HL-60/S4 treated with retinoic acid at 250 ng/mL for 4 days and 3 days (cell line): ENCODE data around the gene SPEM3.

ENCODE experiments used
- in situ Hi-C: fragments of 300-500 bp; cut with MboI; formaldehyde crosslinking; loops from 2 replicates; pipeline ENCODE4 v1.7.0; 2022; ENCODE audit warnings: low sequenced_read_pairs

SPEM3 gene

DNA sequence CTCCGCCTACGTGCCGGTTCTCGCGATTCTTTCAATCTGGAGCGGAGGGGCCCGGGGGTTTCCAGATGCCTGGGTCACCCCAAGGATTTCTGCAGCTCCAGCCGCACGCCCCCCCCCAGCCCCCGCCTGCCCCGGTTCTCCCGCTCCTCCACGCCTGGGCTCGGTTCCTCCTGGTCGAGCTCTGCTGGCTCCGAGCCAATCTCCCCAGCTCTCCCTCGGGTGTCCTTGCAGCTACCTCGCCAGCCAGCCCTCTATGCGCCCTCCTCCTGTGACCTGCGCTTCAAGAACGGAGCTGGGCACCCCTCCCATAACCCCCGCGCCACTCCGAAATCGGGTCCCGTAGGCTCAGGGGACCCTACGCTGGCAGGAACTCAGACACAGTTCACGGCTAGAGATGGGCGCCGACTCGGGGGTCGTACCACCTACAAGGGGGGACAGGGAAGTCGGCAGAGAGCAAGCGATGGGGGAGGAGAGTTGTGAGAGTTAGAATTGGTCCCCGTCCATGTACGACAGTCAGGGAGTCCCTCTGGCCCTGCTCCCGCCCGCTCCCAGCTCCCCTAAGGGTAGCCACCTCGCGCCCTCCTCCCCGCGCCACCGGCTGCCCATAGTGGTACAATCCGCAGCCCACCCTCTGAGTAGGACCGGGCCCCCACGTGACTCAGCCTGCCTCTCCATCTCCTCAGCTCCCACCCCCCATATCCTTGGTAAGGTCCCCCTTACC lies 11.6 kb downstream of the SPEM3 start:
- in situ Hi-C loops, result no loop called here

DNA sequence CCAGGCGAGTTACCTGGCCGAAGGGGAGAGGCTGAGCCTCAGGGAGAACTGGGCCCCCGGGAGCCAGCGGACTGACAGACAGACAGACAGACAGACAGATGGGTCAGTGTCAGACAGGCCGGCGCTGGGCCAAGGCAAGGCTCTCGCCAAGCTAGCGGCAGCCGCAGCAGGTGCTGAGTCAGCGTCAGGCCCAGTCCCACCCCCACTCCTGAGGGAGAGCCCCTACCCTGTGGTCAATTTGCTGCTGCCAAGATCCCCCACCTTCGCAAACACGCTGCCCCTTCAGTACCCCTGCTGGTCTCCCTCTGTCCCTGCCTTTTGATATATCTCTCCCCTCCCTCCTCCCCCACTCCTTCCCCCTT lies 12.2 kb downstream of the SPEM3 start:
- in situ Hi-C loops, result no loop called here

DNA sequence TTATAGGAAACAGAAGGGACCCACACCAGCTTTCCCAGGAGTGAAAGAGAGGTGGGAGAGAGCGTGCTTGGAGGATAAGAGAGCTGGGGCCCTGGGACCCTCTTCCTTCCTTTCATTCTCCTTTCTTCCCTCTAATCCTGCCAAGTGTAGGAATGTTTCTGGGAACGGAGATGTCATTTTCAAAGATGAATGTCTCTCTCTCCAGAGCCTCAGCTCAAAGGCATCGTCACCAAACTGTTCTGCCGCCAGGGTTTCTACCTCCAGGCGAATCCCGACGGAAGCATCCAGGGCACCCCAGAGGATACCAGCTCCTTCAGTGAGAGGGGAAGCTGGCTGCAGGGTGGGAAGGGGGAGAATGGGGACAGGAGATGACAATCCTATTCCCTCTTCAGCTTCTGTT lies 12.6 kb downstream of the SPEM3 start:
- in situ Hi-C loops, result no loop called here

DNA sequence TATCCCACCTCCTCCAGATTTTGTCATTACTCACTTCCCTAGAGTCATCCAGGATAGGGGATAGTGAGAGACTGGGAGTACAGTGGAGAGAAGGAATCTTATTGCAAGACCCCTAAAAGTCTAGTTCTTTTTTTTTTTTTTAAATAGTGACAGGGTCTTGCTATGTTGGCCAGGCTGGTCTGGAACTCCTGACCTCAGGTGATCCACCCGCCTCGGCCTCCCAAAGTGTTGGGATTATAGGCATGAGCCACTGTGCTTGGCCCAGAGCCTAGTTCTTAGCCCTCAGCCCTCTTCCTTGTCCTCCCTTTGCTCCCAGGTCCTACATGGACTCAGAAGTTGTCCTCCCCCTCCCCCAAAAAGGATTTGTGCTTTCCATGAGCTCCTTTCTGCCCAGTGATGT lies 13.5 kb downstream of the SPEM3 start:
- in situ Hi-C loops, result no loop called here

DNA sequence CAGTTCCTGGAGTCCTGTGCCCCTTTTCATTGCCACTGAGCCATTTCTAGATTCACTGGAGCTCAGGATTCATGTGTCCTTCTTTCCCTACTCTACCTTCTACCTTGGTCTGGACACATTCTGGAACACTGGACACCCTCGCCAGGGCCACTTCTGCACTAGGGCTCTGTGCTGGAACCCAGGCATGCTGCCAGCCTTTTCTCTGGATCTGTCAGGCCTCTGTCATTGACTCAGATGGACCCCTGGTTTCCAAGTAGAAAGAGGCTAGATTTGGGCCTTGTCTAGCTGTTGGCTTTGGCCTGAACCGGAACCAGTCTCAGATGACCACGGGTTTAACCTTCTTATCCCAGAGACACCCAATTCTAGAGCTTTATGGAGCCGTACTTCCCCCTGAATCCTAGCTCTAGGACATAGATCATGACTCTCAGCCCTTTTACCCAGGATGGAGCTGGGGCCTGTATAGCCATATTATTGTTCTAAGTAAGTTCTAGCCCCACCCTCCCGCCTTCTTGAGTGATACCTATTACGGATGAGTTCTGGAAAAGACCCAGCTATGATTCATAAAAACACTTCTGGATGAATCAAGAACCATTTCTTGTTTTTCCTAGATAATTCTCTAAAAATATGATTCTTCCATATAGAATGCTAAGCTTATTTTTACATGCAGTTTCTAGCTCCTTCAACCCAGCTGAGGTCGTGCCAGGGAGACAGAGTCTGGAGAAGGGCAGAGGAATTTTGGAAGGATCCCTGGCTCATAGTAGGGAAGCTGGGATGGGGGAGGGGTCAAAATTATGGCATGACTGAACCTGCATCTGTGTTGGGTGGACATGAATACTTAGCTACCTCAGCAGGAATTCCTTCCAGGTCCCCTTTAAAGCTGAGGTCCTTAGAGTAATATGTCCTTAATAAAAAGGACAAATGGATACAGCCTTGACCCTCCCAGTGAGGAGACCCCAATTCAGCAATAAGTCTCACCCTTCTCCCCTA lies 15.1 kb downstream of the SPEM3 start:
- in situ Hi-C loops, result no loop called here

DNA sequence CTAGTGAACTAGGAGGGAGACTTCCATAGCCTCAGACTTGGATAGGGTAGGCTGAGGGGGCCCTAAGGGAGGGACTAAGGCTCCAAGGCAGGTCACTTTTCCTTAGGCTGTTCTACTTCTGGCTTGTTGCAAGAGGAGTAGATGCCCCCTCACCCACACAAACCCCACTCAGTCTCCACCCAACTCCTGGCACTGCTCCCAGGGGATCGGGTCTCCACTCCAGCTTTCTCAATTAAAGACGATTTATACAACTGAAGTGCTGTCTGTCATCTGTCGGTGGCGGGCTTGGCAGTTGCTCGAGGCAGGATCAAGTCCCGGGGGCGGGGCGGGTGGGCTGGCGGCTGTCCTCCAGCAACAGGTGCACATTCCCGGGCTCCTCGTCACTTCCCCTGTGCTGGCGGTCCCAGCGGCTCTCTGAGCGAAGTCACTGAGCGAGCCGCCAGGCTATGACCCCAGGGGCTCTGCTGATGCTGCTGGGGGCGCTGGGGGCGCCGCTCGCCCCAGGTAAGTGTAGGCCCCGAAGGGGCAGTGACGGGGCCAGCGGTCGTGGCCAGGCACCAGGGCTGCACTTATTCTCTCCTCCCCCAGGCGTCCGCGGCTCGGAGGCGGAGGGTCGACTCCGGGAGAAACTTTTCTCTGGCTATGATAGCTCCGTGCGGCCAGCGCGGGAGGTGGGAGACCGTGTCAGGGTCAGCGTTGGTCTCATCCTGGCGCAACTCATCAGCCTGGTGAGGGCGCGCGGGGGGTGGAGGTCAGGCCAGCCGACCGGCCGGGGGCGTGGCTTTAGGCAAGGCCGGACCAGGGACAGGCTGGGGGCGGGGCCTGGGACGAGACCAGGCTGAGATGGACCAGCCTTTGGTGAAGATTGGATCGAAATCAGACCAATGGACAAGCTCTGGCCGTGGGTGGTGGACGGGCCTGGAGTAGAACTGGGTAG lies 16.3 kb downstream of the SPEM3 start, which contains the start of gene CHRNB1:
Gene CHRNB1, plus strand, starts transcription at position 380 of the 937 bp plus-strand sequence. Its CDS starts 67 bp downstream, at position 447.
- in situ Hi-C loops, result no loop called here

DNA sequence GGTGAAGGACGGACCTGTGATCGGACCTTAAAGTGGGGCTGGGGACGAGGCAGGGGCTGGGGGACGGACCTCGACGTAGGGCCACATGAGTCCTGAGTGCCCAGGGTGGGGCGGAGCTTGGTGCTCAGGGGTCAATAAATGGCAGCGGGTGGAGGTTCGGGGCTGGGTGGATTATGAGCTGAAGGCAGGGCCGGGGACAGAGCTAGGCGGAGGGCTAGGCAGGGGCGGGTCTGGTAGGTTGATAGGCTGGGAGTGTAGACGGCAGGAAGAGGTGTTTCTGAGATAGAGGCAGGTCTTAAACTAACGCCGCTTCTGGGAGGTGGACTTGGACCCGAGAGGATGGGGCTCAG lies 16.9 kb downstream of the SPEM3 start:
- in situ Hi-C loops, result no loop called here

DNA sequence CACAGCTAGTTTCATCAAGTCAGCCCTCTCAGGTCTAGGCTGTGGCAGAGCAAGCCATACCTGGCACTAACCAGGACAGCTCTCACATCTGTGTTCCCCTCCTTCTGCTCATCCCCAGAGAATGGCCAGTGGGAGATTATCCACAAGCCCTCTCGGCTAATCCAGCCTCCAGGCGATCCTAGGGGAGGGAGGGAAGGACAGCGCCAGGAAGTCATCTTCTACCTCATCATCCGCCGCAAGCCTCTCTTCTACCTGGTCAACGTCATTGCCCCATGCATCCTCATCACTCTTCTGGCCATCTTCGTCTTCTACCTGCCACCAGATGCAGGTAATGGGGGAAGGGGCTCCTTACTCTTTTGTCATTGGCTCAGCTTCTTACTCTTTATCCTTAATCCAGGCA lies 19.8 kb downstream of the SPEM3 start:
- in situ Hi-C loops, result no loop called here

DNA sequence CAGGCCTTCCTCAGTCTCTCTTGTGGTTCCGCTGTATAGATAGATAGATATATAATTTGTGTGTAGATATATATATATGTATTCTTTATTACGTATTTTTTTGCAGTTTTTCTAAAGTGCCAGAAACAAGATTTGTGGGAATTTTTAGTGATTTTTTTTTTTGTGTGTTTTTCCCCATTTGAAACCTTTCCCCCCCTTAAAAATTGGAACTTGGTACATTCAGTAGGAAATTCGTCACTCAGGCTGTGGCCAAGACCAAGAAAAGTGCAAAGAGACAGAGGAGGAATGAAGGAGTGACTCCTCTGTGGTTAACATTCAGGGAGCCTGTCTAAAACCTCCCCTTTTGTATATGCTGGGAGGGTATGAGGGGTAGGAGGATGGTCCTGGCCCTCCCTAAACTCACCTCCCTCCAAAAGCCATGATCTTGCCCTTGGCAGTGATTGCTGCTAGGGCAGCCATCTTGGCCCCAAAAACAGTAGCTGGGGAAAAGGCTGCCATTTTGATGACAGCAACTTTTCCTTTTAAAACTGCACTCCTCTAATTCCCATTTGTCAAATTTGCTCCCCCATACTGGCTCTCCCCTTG lies 31.4 kb downstream of the SPEM3 start:
- in situ Hi-C loops, result no loop called here

DNA sequence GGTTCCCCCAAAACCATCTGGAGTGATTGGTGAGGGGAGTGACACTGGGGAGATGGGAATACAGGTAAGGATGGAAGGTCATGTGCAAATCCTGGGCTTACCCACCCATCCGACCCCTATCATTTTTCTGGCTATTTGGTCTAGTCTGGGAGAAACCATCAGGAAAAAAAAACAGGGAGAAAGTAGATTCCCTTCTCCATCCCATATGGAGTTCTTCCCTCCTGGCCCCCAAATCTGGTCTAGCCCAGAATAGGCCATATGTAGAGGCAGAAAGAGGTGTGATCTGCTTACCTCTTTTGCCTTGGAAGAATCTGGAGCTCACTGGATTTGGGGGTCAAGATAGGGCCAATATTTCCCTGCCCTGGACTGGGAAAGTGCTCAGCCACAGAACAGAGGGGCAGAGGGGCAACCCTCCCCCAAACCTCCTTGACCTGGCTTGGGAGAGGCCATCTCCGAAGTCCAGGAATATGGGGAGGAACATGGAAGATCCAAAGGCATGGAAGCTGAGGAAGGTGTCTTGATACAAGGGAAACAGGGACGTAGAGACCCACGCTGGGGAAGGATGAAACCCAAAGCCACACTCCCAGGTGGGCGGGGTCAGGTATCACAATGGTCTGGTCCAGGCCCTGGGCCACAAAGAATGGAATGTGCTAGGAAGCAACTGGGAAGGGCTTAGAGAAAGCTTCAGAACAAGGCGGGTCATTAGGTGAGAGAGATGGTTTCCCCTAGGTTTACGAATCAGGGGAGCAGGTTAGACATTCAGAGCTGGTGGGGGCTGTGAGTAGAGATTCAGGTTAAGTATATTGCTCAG lies 32.4 kb downstream of the SPEM3 start:
- in situ Hi-C loops, result no loop called here

DNA sequence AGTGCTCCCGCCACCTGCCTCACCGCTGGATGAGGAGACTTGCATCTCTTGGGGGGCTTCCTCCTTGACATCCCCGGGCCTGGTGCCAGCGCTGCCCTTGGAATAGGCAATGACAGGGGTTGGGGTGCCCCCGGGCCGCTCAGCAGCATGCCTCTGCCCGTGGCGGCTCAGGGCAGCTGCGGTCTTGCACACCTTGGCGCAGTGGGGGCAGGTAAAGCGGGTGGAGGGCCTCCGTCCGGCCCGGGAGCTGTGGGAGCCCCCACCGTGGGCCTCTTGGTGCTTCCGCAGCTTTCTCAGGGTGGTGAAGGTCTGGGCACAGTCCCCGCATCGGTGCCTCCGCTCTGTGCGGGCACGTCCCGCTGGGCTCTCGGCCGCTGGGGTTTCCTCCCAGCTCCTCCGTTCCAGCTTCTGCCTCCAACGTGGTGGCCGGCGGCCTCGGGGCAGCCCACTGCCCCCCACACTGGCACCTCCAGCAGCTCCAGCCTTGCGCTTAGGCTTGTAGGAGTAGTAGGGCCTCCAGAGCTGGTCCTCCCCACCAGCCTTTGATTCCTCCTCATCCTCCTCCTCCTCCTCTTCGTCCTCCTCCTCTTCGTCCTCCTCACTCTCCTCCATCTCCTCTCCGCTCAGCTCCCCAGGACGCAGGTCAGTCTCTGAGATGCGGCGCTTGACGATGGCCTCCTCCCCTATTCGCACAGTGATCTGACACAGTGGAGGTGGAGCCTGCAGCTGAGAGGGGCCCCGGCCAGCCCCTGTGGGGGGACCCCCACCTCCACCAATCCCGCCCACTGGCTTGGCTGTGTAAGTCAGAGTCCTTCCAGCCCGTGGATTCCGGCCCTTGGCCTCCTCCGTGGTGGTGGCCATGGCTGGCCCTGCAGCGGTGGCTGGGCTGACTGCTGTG lies 34.1 kb downstream of the SPEM3 start:
- in situ Hi-C loops, result no loop called here

DNA sequence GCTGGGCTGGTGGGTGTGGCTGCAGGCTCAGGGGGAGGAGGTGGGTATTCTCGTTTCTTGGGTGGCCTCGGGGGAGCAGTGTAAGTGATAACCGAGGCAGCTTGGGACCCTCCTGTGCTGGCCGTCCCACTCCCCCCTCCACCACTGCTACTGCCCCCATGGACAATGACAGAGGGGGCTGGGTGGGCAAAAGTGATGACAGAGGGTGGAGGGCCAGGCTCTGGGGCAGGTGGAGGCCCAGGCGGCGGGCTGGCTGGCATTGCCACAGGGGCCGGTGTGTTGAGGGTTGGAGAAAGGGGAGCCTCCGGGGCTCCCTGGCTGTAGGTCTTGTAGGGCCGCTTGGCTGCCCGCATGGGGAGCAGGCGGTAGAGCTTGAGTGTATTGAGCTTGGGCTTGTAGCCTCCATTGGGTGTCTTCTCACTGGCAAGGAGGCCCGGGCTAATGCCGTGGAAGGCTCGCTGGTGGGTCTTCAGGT lies 34.8 kb downstream of the SPEM3 start:
- in situ Hi-C loops, result no loop called here

DNA sequence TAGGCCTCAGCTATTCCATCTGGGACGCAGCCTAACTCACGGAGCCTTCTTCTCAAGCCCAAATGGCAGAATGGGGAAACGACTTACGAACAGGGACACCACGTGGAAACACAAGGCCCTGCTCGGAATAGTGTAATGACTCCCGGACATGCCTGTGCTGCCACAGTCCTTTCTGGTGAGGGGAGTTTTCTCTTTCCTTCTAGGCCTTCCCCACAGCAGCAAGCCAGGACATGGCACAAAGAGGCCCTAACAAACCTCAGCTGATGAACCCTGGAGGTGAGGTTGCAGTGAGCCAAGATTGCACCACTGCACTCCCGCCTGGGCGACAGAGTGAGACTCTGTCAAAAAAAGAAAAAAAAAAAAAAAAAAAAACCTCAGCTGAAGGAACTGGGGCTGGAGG lies 35.4 kb downstream of the SPEM3 start:
- in situ Hi-C loops, result no loop called here

DNA sequence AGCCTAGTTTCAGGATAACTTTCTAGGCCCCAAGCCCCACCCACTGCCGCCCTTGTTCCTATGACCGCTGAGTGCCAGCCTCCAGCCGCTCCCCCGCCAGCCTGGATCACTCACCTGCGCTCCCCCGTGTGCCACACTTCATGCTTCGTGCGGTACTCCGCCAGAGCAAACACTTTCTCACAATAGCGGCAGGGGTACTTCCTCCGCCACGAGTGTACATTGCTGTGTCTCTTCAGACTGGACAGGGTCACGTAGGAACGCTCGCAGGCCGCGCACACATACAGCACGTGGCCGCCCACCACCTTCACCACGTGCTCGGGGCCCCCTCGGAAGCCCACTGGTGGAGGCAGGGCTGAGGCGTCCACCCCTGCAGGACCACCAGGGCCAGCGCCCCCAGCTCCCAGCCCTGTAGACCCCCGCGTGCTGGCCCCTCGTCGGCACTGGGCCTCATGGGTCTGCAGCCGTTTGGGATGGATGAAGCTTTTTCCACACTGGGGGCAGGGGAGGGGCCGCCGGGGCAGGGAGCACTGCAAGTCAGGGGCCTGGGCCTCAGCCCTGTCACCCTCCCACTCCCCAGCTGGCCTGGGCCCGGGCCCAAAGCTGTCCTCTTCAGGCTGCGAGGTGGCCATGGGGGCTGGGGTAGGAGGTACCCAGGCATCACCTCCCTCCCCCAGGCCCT lies 37.1 kb downstream of the SPEM3 start:
- in situ Hi-C loops, result no loop called here

DNA sequence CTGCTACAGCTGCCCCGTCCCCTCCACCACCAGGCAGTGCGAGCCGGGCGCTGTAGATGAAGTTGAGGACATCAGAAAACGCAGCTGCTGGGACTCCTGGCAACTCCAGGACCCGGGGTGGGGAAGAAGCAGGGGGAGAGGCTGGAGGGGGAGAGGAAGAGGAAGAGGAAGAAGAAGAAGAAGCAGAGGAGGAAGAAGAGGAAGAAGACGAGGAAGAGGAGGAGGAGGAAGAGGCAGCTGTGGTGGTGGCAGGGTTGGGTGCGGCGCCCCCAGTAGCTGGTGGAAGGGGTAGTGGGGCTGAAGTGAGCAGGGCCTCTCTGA lies 37.6 kb downstream of the SPEM3 start:
- in situ Hi-C loops, result no loop called here

DNA sequence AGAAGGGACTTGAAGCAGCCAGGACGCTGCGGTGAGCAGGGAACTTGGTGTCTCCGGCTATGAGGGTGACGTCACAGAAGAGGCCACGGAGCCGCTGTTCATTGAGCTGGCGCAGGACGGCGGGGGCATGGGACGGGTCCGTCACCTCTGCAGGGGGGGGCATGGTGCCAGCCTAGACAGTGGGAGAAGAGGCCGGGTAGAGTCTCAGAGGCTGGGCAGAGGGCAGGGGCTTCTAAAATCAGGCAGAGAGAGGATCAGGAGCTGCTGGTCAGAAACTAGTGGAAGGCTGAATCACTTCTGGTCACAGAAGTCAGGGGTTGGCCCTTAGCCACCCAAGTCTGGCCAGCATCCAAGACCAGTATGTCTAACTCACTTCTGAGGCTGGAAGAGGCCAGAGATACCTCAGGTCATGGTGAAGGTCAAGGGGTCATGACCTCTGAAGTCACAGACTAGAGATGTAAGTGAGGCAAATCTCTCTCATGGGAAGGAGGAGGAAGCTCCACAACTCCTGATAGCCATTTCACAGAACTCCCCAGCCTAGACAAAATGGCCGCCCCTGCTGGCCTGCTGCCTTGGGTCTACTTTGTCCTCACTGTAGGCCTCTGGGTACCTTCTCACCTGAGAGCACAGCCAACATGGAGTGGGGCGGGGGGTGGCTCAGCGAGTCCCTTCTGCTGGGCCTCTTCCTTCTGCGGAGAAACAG lies 38.1 kb downstream of the SPEM3 start:
- in situ Hi-C loops, result no loop called here

DNA sequence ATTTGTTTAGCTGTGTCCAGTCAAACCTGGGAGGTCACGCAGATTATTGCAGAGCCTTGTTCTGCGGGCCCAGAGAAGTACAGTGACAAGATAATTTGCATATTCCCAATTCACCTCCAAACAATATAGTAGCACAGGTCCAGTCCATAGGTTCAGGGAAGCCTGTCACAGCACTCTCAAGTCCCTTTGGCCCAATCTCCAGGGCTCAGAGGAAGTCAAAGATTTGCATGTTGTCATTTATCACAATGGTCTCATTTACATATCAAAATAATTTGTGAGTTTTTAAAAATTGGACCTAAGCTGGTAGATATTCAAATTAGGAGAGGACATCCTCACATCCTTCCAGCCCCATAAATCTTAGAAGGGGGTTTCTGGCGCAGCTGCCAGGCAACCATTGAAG lies 38.8 kb downstream of the SPEM3 start:
- in situ Hi-C loops, result no loop called here

DNA sequence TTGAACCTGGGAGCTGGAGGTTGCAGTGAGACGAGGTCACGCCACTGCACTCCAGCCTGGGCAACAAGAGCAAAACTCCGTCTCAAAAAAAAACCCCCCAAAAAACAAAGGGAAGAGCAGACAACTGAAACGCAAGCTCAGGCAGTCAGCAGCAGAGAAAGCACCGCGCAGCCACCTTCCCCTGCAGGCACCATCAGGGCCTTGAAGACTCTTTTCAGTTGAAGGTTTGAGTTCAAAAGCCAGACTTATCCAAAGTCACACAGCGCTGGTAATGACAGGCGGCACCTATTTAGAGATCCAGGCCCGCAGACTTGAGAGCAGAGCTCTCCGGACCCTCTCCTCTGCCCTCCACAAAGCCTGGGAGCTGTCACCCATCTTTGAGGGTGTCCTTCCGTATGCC lies 39.6 kb downstream of the SPEM3 start:
- in situ Hi-C loops, result no loop called here
